HepG2 (cell line): ENCODE results near the gene HBEGF. TPM values are rescaled to one million over a fixed set of nuclear protein-coding genes. Genes with fewer than 3 reads are reported as not detected.

Experiments
- AHR ChIP-seq: IDR thresholded peaks from 2 replicates; pipeline ENCODE4 v1.6.1; 2018; ENCODE audit warnings: missing genetic modification reagents, missing compliant biosample characterization
- ASH2L ChIP-seq: fragments of 300-600, 200-600 bp; sonication (generic); IDR thresholded peaks from 2 replicates; pipeline ENCODE4 v1.7.0; 2017; ENCODE audit warnings: low read depth, mild to moderate bottlenecking, moderate library complexity, mixed read lengths, low read length; ENCODE audit not compliant: insufficient read length
- BHLHE40 ChIP-seq: IDR thresholded peaks from 2 replicates; pipeline ENCODE4 v1.6.1; 2011; ENCODE audit warnings: low read length, improper control_type of control experiment
- CERS6 ChIP-seq: sonication (generic); formaldehyde crosslinking; IDR thresholded peaks from 2 replicates; pipeline ENCODE4 v1.5.0; 2020; ENCODE audit warnings: missing genetic modification reagents
- HMG20A ChIP-seq: IDR thresholded peaks from 2 replicates; pipeline ENCODE4 v1.6.1; 2016; ENCODE audit warnings: borderline replicate concordance
- HMGXB4 ChIP-seq, 2 experiments: sonication (generic) in 1 of 2; formaldehyde crosslinking in 1 of 2; IDR thresholded peaks; 2 replicates each; pipeline versions ENCODE4 v1.4.0 to v1.6.1; 2018 to 2020; ENCODE audit warnings: missing genetic modification reagents in 2 of 2, borderline replicate concordance in 1 of 2, low read depth in 1 of 2, mild to moderate bottlenecking in 1 of 2, missing biosample characterization in 1 of 2
- JARID2 ChIP-seq: sonication (generic); formaldehyde crosslinking; IDR thresholded peaks from 2 replicates; pipeline ENCODE4 v1.8.1; 2023; ENCODE audit warnings: missing genetic modification reagents, inconsistent platforms; ENCODE audit not compliant: insufficient replicate concordance
- MIXL1 ChIP-seq: IDR thresholded peaks from 2 replicates; pipeline ENCODE4 v1.6.1; 2016
- MTF1 ChIP-seq: sonication (generic); formaldehyde crosslinking; IDR thresholded peaks from 2 replicates; pipeline ENCODE4 v1.5.0; 2020; ENCODE audit warnings: missing genetic modification reagents
- NR2F1 ChIP-seq, 2 experiments: fragments of 450-650 bp in 1 of 2; formaldehyde crosslinking in 1 of 2; IDR thresholded peaks; 2 replicates each; pipeline versions ENCODE4 v1.5.0 to v1.6.1; 2016 to 2020; ENCODE audit warnings: mild to moderate bottlenecking in 1 of 2, missing compliant biosample characterization in 1 of 2, missing genetic modification reagents in 1 of 2, moderate library complexity in 1 of 2
- RORA ChIP-seq: sonication (generic); formaldehyde crosslinking; IDR thresholded peaks from 2 replicates; pipeline ENCODE4 v1.5.0; 2020; ENCODE audit warnings: mild to moderate bottlenecking, missing genetic modification reagents, moderate library complexity
- ZNF20 ChIP-seq: sonication (generic); formaldehyde crosslinking; IDR thresholded peaks from 2 replicates; pipeline ENCODE4 v1.4.0; 2020; ENCODE audit warnings: mild to moderate bottlenecking, moderate library complexity, missing genetic modification reagents
- ZNF407 ChIP-seq: sonication (generic); formaldehyde crosslinking; IDR thresholded peaks from one replicate; pipeline ENCODE4 v1.5.1; 2020; ENCODE audit warnings: mild to moderate bottlenecking, missing genetic modification reagents; ENCODE audit errors: not compliant biosample characterization
- ZNF414 ChIP-seq: sonication (generic); formaldehyde crosslinking; IDR thresholded peaks from 2 replicates; pipeline ENCODE4 v1.5.0; 2020; ENCODE audit warnings: missing genetic modification reagents
- ZNF512B ChIP-seq: sonication (generic); formaldehyde crosslinking; IDR thresholded peaks from 2 replicates; pipeline ENCODE4 v1.5.1; 2020; ENCODE audit warnings: missing genetic modification reagents, mild to moderate bottlenecking, borderline replicate concordance
- polyA plus RNA-seq, 8 experiments: library from polyadenylated mRNA; depleted of rRNA in 3 of 8; stranded (reverse) in 7 of 8; unstranded in 1 of 8; fragments of >200 nt; fragmentation: Illumina TruSeq in 4 of 8; extraction: Trizol in 4 of 8; gene quantifications; 2 replicates each; pipeline versions ENCODE4 v1.2.1 to v1.2.3, GENCODE V29; 2011 to 2016; ENCODE audit warnings: low read depth in 4 of 8, missing spikeins in 1 of 8, mixed read lengths in 1 of 8; ENCODE audit not compliant: insufficient read depth in 1 of 8
- total RNA-seq, 5 experiments: library from RNA; depleted of rRNA; stranded (reverse); fragments of >200 nt; fragmentation: Illumina TruSeq; extraction: Trizol; gene quantifications; 2 replicates each; pipeline ENCODE4 v1.2.3, GENCODE V29; 2016; ENCODE audit warnings: low read depth in 1 of 5

HBEGF gene
- total and polyA plus RNA-seq, 2 of the 13 experiments (the other 11 are each of a cell fraction or from before 2014, with no cell fraction given): 1.7 to 5.0 TPM

- peak; percentile 58 for TF ChIP-seq ASH2L
- TF ChIP-seq ZNF407 (CRISPR knock-in tag): no peak
- TF ChIP-seq AHR (CRISPR knock-in tag): no peak
- peak; percentile 40; the same call in 1 of the 2 replicates for TF ChIP-seq ZNF512B (CRISPR knock-in tag)
- TF ChIP-seq ZNF20 (CRISPR knock-in tag): no peak
- TF ChIP-seq NR2F1 (CRISPR knock-in tag; IDR thresholded peaks at IDR 0.05): no peak
- TF ChIP-seq CERS6 (CRISPR knock-in tag): no peak
- peak; percentile 54 to 60; a peak in 2 of 4 replicates for TF ChIP-seq HMGXB4 (CRISPR knock-in tag; IDR thresholded peaks at IDR 0.05; ENCODE audit: borderline replicate concordance in 1 of 2, low read depth in 1 of 2)
- TF ChIP-seq MTF1: no peak
- no peak for TF ChIP-seq HMG20A (CRISPR knock-in tag)
- no peak for TF ChIP-seq MIXL1 (CRISPR knock-in tag)
- 0 out of 2 replicates have a peak, but pooled peaks have one; percentile 10 for TF ChIP-seq BHLHE40
- TF ChIP-seq JARID2 (CRISPR knock-in tag): peak; percentile 21
- peak; percentile 71 for TF ChIP-seq ZNF414 (CRISPR knock-in tag)
- no peak for TF ChIP-seq RORA (CRISPR knock-in tag)
Observed at GRCh38 chr5:140345919-140346347, 470 bp downstream of the HBEGF start (continued).
